ENCODE data around the gene ASAP2. TPM values are rescaled to one million over a fixed set of nuclear protein-coding genes. Genes with fewer than 3 reads are reported as not detected.

The ASAP2 gene
- total and polyA plus RNA-seq, 2 experiments from 2014 or later, result 8.5 to 16.7 TPM

DNA sequence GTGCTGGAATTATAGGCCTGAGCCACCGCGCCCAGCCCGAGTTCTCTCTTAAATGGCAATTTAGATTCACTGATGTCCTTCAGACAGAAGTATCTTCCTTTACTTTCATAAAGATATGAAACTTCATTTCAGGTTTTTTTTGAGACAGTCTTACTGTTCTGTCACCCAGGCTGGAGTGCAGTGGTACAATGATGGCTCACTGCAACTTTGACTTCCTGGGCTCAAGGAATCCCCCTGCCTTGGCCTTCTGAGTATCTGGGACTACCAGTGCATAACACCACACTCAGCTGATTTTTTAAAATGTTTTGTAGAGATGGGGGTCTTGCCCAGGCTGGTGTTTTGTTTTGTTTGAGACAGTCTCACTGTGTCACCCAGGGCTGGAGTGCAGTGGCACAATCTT lies 203.5 kb downstream of the ASAP2 start:
- H3K4me3 ChIP-seq, result no peak overlapping the region
- H3K27me3 ChIP-seq, result no peaks in the 10 kb centered on the region
- DNase-seq (ENCODE audit: low read depth in 1 of 2, low spot score in 1 of 2), result no peak
- no peaks in the 10 kb centered on the region for H3K4me1 ChIP-seq (ENCODE audit: low read depth)
- no peak overlapping the region for H3K27ac ChIP-seq
- peaks cover 6% of the 10 kb centered on the region for H3K36me3 ChIP-seq
- no peaks in the 10 kb centered on the region for H3K9me3 ChIP-seq (ENCODE audit: low read depth)
- TF ChIP-seq, protein P1, sequence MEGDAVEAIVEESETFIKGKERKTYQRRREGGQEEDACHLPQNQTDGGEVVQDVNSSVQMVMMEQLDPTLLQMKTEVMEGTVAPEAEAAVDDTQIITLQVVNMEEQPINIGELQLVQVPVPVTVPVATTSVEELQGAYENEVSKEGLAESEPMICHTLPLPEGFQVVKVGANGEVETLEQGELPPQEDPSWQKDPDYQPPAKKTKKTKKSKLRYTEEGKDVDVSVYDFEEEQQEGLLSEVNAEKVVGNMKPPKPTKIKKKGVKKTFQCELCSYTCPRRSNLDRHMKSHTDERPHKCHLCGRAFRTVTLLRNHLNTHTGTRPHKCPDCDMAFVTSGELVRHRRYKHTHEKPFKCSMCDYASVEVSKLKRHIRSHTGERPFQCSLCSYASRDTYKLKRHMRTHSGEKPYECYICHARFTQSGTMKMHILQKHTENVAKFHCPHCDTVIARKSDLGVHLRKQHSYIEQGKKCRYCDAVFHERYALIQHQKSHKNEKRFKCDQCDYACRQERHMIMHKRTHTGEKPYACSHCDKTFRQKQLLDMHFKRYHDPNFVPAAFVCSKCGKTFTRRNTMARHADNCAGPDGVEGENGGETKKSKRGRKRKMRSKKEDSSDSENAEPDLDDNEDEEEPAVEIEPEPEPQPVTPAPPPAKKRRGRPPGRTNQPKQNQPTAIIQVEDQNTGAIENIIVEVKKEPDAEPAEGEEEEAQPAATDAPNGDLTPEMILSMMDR (IDR thresholded peaks at IDR 0.05; ENCODE audit: low read depth, low read length), result no peak

DNA sequence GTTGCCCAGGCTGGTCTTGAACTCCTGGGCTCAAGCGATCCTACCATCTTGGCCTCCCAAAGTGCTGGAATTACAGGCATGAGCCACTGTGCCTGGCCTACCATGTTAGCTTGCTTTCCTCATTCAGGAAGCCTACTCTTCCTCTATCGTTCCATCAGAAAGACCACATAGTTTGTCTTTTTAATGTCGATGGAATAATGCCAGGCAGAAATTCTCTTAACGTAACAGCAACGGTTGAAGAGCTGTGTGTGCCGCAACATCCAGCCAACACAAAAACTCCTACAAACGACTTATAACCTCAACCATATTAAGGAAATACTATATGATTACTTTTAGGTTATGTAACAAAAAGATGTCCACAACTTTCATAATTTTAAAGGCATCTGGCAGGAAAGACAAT lies 206.2 kb downstream of the ASAP2 start:
- DNase-seq (ENCODE audit: low read depth in 1 of 2, low spot score in 1 of 2), result no peak
- Histone ChIP-seq H3K4me1 (ENCODE audit: low read depth) (no peaks in the 10 kb centered on the region), H3K27ac (no peak overlapping the region), H3K36me3 (no peaks in the 10 kb centered on the region), H3K27me3 (no peaks in the 10 kb centered on the region), H3K9me3 (ENCODE audit: low read depth) (no peaks in the 10 kb centered on the region), H3K4me3 (no peak overlapping the region)
- TF ChIP-seq, protein P1 (IDR thresholded peaks at IDR 0.05; ENCODE audit: low read depth, low read length), result no peak

DNA sequence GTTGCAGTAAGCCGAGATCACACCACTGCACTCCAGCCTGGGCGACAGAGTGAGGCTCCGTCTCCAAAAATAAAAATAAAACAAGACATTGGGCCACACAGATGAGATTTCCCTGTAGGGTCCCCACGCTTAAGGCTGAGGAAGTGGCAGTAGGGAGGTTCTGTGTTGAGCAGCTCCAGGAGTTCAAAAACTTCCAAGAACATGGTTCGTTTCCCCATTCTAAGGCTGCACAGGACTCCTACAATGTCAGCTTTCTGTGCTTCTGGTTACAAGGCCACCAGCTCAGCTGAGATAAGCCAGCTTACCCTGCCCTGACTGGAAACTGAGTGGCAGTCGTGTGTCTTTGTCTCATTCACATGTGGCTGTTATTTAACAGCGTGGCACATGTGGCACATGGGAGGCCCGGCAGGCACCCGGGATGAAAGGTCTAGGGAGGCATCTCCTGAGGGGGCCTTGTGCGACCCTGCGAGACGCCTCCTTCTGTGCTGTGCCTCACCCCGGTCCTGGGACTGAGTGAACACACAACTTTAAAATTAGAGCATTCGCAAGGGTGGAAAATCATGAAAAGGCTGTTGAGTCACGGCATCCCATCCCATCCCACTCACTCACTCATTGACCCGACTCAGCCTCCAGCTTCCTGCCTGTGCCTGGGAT lies 209.0 kb downstream of the ASAP2 start:
- Histone ChIP-seq H3K36me3 (no peaks in the 10 kb centered on the region), H3K27me3 (no peaks in the 10 kb centered on the region), H3K9me3 (ENCODE audit: low read depth) (no peaks in the 10 kb centered on the region), H3K27ac (no peak overlapping the region), H3K4me1 (ENCODE audit: low read depth) (peaks cover 8% of the 10 kb centered on the region), H3K4me3 (no peak overlapping the region)
- DNase-seq (ENCODE audit: low read depth in 1 of 2, low spot score in 1 of 2), result no peak
- TF ChIP-seq, protein P1 (IDR thresholded peaks at IDR 0.05; ENCODE audit: low read depth, low read length), result no peak

DNA sequence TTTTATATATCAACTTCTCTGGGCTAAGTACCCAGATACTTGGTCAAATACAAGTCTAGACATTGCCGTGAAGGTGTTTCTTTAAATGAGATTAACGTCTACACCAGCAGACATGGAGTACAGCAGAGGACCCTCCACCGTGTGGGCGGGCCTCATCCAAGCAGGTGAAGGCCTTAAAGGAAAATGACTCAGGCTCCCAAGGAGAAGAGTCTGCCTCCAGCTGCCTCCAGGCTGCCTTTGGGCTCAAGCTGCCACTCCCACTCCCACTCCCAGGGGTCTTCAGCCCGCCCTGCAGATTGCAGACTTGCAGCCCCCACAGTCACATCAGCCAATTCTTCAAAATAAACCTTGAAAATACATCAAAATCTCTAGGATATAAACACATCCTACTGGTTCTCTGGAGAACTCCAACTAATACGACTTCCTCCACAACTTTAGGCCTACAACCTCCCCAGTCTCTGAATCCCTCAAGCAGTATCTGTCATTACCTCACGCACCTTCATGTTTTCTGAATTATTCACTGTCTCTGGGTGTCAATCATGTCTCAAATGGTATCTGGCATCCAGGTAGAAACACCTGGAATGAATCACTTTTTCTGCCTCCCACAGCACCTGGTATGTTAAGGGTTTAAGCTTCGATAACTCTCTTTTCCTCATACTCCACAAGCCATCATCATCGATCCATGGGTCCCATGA lies 209.8 kb downstream of the ASAP2 start:
- H3K36me3 ChIP-seq, result no peaks in the 10 kb centered on the region

DNA sequence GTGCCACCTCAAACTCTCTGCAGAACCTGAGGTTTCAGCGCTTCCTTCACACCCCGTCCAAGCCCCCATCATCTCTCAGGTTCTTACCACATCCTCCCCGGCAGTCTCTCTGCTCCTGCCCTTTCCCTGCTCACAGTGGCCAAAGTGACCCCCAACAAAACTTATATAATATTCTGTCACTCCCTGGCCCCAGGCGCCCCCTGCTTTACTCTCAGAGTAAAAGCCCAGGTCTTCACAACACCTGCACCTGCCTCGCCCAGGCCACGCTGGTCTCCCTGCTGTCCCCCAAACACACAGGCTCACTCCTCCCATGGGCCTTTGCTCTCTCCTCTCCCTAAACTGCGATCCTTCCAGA lies 210.3 kb downstream of the ASAP2 start:
- Histone ChIP-seq H3K36me3 (no peaks in the 10 kb centered on the region), H3K9me3 (ENCODE audit: low read depth) (no peaks in the 10 kb centered on the region), H3K4me3 (no peak overlapping the region), H3K27me3 (no peaks in the 10 kb centered on the region), H3K27ac (no peak overlapping the region), H3K4me1 (ENCODE audit: low read depth) (peaks cover 9% of the 10 kb centered on the region)
- DNase-seq (ENCODE audit: low read depth in 1 of 2, low spot score in 1 of 2), result no peak
- TF ChIP-seq, protein P1 (IDR thresholded peaks at IDR 0.05; ENCODE audit: low read depth, low read length), result no peak

More for the DNA sequence above, 209.8 kb downstream of the ASAP2 start:
- H3K4me3 ChIP-seq, result no peak overlapping the region
- H3K9me3 ChIP-seq (ENCODE audit: low read depth), result no peaks in the 10 kb centered on the region
- no peak overlapping the region for H3K27ac ChIP-seq
- peaks cover 9% of the 10 kb centered on the region for H3K4me1 ChIP-seq (ENCODE audit: low read depth)
- no peaks in the 10 kb centered on the region for H3K27me3 ChIP-seq
- no peak for DNase-seq (ENCODE audit: low read depth in 1 of 2, low spot score in 1 of 2)
- TF ChIP-seq, protein P1 (IDR thresholded peaks at IDR 0.05; ENCODE audit: low read depth, low read length), result no peak

Data from cardiac muscle cell (in vitro differentiated cells and primary cell).